ENCODE data around the gene STK32B. TPM values are rescaled to one million over a fixed set of nuclear protein-coding genes. Genes with fewer than 3 reads are reported as not detected.

Gene STK32B
- total and polyA plus RNA-seq, 8 donors: 0.90 to 5.1 (median 3.3) TPM

DNA sequence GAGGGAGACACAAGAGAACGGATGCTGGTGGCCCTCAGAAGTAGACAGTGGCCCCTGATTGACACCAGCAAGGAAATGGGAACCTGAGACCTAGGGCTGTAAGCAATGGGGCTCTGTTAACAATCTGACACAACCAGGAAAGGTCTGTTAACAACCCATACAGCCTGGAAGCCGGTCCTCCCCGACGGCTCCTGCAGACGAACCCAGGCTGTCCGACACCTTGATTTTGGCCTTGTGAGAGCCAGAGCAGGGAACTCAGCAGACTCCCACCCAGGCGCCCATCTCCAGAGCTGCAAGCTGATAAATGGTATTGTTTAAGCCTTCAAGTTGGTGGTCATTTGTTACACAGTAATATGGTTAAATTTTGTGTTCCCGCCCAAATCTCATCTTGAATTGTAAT is 21.8 kb upstream of the STK32B start:
- DNase-seq (no peak), ATAC-seq (no peak)
- Histone ChIP-seq H3K27ac (no peak overlapping the region), H3K36me3 (no peaks in the 10 kb centered on the region), H3K27me3 (peaks cover 0 to 4% of the 10 kb centered on the region in 2 donors), H3K9me3 (no peaks in the 10 kb centered on the region), H3K4me1 (peaks cover 9 to 17% of the 10 kb centered on the region in 2 donors), H3K4me3 (no peak overlapping the region)
- TF ChIP-seq, protein P1, sequence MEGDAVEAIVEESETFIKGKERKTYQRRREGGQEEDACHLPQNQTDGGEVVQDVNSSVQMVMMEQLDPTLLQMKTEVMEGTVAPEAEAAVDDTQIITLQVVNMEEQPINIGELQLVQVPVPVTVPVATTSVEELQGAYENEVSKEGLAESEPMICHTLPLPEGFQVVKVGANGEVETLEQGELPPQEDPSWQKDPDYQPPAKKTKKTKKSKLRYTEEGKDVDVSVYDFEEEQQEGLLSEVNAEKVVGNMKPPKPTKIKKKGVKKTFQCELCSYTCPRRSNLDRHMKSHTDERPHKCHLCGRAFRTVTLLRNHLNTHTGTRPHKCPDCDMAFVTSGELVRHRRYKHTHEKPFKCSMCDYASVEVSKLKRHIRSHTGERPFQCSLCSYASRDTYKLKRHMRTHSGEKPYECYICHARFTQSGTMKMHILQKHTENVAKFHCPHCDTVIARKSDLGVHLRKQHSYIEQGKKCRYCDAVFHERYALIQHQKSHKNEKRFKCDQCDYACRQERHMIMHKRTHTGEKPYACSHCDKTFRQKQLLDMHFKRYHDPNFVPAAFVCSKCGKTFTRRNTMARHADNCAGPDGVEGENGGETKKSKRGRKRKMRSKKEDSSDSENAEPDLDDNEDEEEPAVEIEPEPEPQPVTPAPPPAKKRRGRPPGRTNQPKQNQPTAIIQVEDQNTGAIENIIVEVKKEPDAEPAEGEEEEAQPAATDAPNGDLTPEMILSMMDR (IDR thresholded peaks at IDR 0.05): no peak
- intact Hi-C loops (cut with DNase I): no loop called here

GRCh38 chr4:5030221-5030620 is 21.1 kb upstream of the STK32B start:
- ATAC-seq: no peak
- Histone ChIP-seq H3K9me3 (no peaks in the 10 kb centered on the region), H3K27ac (no peak overlapping the region), H3K27me3 (no peaks in the 10 kb centered on the region), H3K4me1 (peaks cover 10 to 17% of the 10 kb centered on the region in 2 donors), H3K4me3 (no peak overlapping the region), H3K36me3 (no peaks in the 10 kb centered on the region)
- intact Hi-C loops (cut with DNase I): no loop called here
- DNase-seq: no peak
- TF ChIP-seq, protein P1 (IDR thresholded peaks at IDR 0.05): no peak

GRCh38 chr4:5030927-5031326 is 20.4 kb upstream of the STK32B start:
- H3K9me3 ChIP-seq: no peaks in the 10 kb centered on the region
- H3K4me3 ChIP-seq: no peak overlapping the region
- no peak for DNase-seq
- H3K36me3 ChIP-seq: no peaks in the 10 kb centered on the region
- intact Hi-C loops (cut with DNase I): no loop called here
- H3K27ac ChIP-seq: no peak overlapping the region
- TF ChIP-seq, protein P1 (IDR thresholded peaks at IDR 0.05): no peak
- H3K27me3 ChIP-seq: no peaks in the 10 kb centered on the region
- ATAC-seq: no peak
- peaks cover 10 to 17% of the 10 kb centered on the region in 2 donors for H3K4me1 ChIP-seq

DNA sequence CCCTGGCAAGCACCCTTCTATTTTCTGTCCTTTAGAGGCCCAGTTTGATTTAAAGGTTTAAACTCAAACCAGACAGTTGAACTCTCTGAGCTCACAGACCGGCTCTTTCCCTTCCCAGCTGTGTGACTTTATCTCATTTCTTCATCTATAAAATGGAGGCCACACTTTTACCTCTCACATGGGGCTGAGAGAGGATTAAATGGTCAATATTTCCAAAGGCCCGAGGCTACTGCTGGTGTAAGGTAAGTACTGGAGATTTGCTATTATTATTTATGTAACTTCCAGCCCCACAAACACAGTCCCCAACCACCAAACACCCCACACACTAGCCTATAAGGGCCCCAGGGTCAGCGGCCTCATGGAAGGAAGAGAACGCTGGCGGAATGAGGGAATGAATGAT is 18.5 kb upstream of the STK32B start:
- Histone ChIP-seq H3K9me3 (no peaks in the 10 kb centered on the region), H3K27ac (peak overlapping the region in 1 of 2 donors; percentile 49), H3K4me3 (no peak overlapping the region), H3K36me3 (no peaks in the 10 kb centered on the region), H3K4me1 (peaks cover 14 to 27% of the 10 kb centered on the region in 2 donors), H3K27me3 (no peaks in the 10 kb centered on the region)
- no peak for DNase-seq
- no peak for ATAC-seq
- TF ChIP-seq, protein P1 (IDR thresholded peaks at IDR 0.05): no peak
- intact Hi-C loops (cut with DNase I): no loop called here

DNA sequence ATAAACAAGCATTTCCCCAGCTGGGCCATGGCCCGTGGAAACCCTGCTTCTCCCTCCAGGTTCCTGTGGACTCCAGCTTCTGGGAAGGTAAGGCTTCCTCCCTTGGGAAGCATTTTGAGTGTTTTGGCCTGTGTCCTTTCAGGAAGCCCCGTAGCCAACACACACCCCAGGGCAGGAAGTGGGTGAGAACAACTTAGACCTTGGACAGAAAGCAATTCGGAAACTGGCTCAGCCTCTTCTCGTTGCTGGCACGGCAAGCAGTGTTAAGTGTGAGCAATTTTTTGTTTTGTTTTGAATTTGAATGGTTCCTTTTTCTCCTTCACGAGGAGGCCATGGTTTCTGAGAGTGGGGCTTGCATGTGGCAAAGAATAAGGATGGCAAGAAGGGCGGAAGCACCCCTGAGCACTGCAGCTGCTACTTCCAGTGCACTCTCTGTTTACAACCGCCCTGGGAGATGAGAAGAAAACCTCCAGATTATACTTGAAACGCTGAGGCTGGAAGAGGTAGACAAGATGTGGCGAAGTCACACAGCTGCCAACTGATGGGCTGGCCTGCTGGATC is 17.9 kb upstream of the STK32B start:
- no peaks in the 10 kb centered on the region for H3K9me3 ChIP-seq
- TF ChIP-seq, protein P1 (IDR thresholded peaks at IDR 0.05): no peak
- DNase-seq (no peak), ATAC-seq (peak; percentile 43)
- intact Hi-C loops (cut with DNase I): no loop called here
- H3K27ac ChIP-seq: peak overlapping the region in 1 of 2 donors; percentile 49
- peaks cover 15 to 32% of the 10 kb centered on the region in 2 donors for H3K4me1 ChIP-seq
- H3K4me3 ChIP-seq: no peak overlapping the region
- no peaks in the 10 kb centered on the region for H3K27me3 ChIP-seq
- no peaks in the 10 kb centered on the region for H3K36me3 ChIP-seq

All from left lung (tissue), 10 donors.